KMS-11 (cell line): Measurements from ENCODE around the gene TAGAP.
A peak's percentile ranks its signal among the peaks of the same experiment; 100 is the strongest.
"Not testable (repeated sequence)": the region's sequence is repeated elsewhere in the genome, so short reads cannot be mapped to it uniquely, and the experiment has no call there.

Experiments used
- H2AFZ ChIP-seq: fragments of 200-600 bp; sonication (generic); 2 replicates; pipeline ENCODE4 v1.6.1; 2016; ENCODE audit warnings: antibody characterized with exemption, mixed run types, low read depth
- H3K27ac ChIP-seq: fragments of 200-600 bp; sonication (generic); 2 replicates; pipeline ENCODE4 v1.6.1; 2016; ENCODE audit warnings: mild to moderate bottlenecking, mixed run types
- H3K27me3 ChIP-seq: fragments of 200-600 bp; sonication (generic); 2 replicates; pipeline ENCODE4 v1.6.1; 2017; ENCODE audit warnings: mild to moderate bottlenecking, low read depth, mixed run types, moderate library complexity; ENCODE audit not compliant: insufficient read depth
- H3K36me3 ChIP-seq: fragments of 200-600 bp; sonication (generic); 2 replicates; pipeline ENCODE4 v1.6.1; 2017; ENCODE audit warnings: mild to moderate bottlenecking, mixed run types; ENCODE audit not compliant: insufficient read depth
- H3K4me1 ChIP-seq: fragments of 200-600 bp; sonication (generic); 2 replicates; pipeline ENCODE4 v1.6.1; 2016; ENCODE audit warnings: mild to moderate bottlenecking, low read depth, mixed run types; ENCODE audit not compliant: poor library complexity, severe bottlenecking
- H3K4me2 ChIP-seq: fragments of 200-600 bp; sonication (generic); 2 replicates; pipeline ENCODE4 v1.7.0; 2016; ENCODE audit warnings: mild to moderate bottlenecking, mixed run types
- H3K4me3 ChIP-seq: fragments of 200-600 bp; sonication (generic); IDR thresholded peaks from 2 replicates; pipeline ENCODE4 v1.6.1; 2017; ENCODE audit warnings: low read depth, low read length, mixed read lengths; ENCODE audit not compliant: insufficient read depth
- H3K79me2 ChIP-seq: fragments of 200-600 bp; sonication (generic); 2 replicates; pipeline ENCODE4 v1.6.1; 2016; ENCODE audit warnings: low read depth, mixed run types; ENCODE audit not compliant: insufficient read depth
- H3K9ac ChIP-seq: fragments of 200-600 bp; sonication (generic); 2 replicates; pipeline ENCODE4 v1.6.1; 2016; ENCODE audit warnings: mild to moderate bottlenecking, mixed run types
- H4K20me1 ChIP-seq: fragments of 200-600 bp; sonication (generic); 2 replicates; pipeline ENCODE4 v1.6.1; 2016; ENCODE audit warnings: mild to moderate bottlenecking, mixed run types; ENCODE audit not compliant: insufficient read depth
- CTCF ChIP-seq: fragments of 200-600 bp; sonication (generic); conservative IDR thresholded peaks from 2 replicates; pipeline ENCODE4 v1.6.1; 2017; ENCODE audit warnings: low read depth, mild to moderate bottlenecking, antibody characterized with exemption, low read length, moderate library complexity, mixed read lengths

TAGAP gene

GRCh38 chr6:159033160-159034049 is 11.4 kb downstream of the TAGAP start:
- Histone ChIP-seq H3K79me2 (no peaks in the 10 kb centered on the region), H4K20me1 (no peaks in the 10 kb centered on the region), H3K4me2 (peak overlapping the region; percentile 86), H2AFZ (peak overlapping the region; percentile 70), H3K36me3 (no peaks in the 10 kb centered on the region), H3K9ac (no peak overlapping the region; the same call in 1 of the 2 replicates), H3K27me3 (no peaks in the 10 kb centered on the region), H3K4me3 (no peak overlapping the region), H3K27ac (peak overlapping the region; percentile 52), H3K4me1 (peaks cover 41% of the 10 kb centered on the region)
- no peak for TF ChIP-seq CTCF

DNA sequence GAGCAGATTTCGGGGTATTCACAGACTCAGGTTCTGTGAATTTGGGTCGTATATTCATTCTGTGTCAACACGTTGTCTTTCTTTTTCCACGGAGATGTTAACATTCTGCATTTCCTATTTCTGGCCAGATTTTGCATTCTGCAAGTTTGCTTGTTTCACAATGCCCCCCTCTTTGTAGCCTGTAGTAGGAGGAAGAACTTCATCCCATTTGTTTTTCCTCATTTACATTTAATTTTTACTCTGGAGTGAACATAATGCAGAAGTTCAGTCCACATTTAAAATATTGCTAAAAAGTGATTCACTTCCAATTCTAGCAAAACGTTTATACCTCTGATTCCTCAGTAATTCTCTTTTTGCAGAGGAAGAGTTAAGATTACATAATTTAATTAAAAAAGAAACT is 12.9 kb downstream of the TAGAP start:
- no peak for TF ChIP-seq CTCF
- Histone ChIP-seq H3K27ac (no peak overlapping the region), H3K4me2 (no peak overlapping the region), H3K79me2 (no peaks in the 10 kb centered on the region), H3K27me3 (no peaks in the 10 kb centered on the region), H4K20me1 (no peaks in the 10 kb centered on the region), H3K4me1 (peaks cover 28% of the 10 kb centered on the region), H3K9ac (no peak overlapping the region), H3K36me3 (no peaks in the 10 kb centered on the region), H2AFZ (no peak overlapping the region), H3K4me3 (no peak overlapping the region)

DNA sequence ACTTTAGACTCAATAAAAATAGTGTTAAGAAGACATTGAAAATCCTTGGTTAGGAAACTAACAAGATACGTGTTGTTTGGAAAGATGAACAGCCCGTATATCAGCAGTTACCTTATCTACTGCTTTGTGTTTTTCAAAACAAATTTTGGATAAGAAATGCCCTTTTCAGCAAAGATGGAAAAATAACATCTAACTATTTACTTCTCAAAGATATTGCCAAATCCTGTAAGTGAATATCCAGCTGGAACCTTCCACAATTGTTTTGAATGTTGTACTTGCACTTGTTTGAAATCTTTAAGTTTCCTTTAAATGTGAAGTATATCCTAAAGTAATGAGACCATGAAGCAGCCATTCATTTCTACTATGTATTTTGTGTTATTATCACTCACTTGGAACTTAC is 14.6 kb downstream of the TAGAP start:
- Histone ChIP-seq H3K27ac (no peak overlapping the region), H3K9ac (no peak overlapping the region), H3K36me3 (no peaks in the 10 kb centered on the region), H3K4me2 (no peak overlapping the region), H2AFZ (no peak overlapping the region), H3K4me3 (no peak overlapping the region), H3K79me2 (no peaks in the 10 kb centered on the region), H4K20me1 (no peaks in the 10 kb centered on the region), H3K27me3 (no peaks in the 10 kb centered on the region), H3K4me1 (peaks cover 22% of the 10 kb centered on the region)
- no peak for TF ChIP-seq CTCF

DNA sequence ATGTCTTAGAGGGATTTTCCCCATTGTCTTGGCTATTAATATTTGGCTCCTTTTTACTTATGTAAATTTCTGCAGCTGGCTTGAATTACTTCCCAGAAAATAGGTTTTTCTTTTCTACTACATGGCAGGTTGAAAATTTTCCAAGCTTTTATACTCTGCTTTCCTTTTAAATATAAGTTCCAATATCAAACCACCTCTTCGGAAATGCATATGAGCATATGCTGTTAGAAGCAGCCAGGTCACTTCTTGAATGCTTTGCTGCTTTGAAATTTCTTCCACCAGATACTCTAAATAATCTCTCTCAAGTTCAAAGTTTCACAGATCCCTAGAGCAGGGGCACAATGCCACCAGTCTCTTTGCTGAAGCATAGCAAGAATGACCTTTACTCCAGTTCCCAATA is 19.6 kb downstream of the TAGAP start:
- not testable (repeated sequence) for H3K4me2 ChIP-seq, H3K4me3 ChIP-seq, H2AFZ ChIP-seq, H3K79me2 ChIP-seq, H3K4me1 ChIP-seq, H3K36me3 ChIP-seq, H3K9ac ChIP-seq, H3K27ac ChIP-seq, H4K20me1 ChIP-seq, H3K27me3 ChIP-seq

DNA sequence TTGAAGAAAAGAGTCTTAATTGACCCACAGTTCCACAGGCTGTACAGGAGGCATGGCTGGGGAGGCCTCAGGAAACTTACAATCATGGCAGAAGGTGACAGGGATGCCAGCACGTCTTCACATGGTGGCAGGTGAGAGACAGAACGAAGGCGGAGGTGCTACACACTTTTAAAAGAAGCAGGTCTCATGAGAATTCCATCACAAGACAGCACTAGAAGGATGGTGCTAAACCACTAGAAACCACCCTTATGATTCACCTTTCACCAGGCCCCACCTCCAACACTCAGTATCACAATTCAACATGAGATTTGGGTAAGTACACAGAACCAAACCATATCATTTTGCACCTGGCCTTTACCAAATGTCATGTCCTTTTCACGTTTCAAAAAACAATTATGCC is 20.9 kb downstream of the TAGAP start:
- no peaks in the 10 kb centered on the region for H3K27me3 ChIP-seq
- no peaks in the 10 kb centered on the region for H4K20me1 ChIP-seq
- TF ChIP-seq CTCF = no peak
- no peak overlapping the region for H3K27ac ChIP-seq
- H3K9ac ChIP-seq = no peak overlapping the region
- no peak overlapping the region for H3K4me3 ChIP-seq
- no peaks in the 10 kb centered on the region for H3K4me1 ChIP-seq
- H3K4me2 ChIP-seq = no peak overlapping the region
- no peaks in the 10 kb centered on the region for H3K79me2 ChIP-seq
- H2AFZ ChIP-seq = no peak overlapping the region
- no peaks in the 10 kb centered on the region for H3K36me3 ChIP-seq
